Fibroblast of peridontal ligament (primary cell): Measurements from ENCODE around the gene FRS2.
A peak's percentile ranks its signal among the peaks of the same experiment; 100 is the strongest.

Experiments
- DNase-seq: peaks from one replicate; pipeline ENCODE4 v3.0.0-alpha.2; 2010; ENCODE audit errors: extremely low read depth

The FRS2 gene

GRCh38 chr12:69501154-69501895 is 31.1 kb downstream of the FRS2 start:
- DNase-seq = peak; percentile 46

- DNase-seq = no peak
These were observed 32.3 kb downstream of the FRS2 start for GRCh38 chr12:69502345-69503081.

GRCh38 chr12:69508091-69508490 is 37.9 kb downstream of the FRS2 start:
- DNase-seq = no peak

GRCh38 chr12:69508621-69509020 is 38.4 kb downstream of the FRS2 start:
- no peak for DNase-seq

GRCh38 chr12:69509308-69509736 is 39.1 kb downstream of the FRS2 start:
- DNase-seq = no peak

- DNase-seq = no peak
These were observed 40.0 kb downstream of the FRS2 start for GRCh38 chr12:69509904-69510827.

GRCh38 chr12:69511016-69511415 is 40.8 kb downstream of the FRS2 start:
- DNase-seq = no peak

- DNase-seq = no peak
These were observed 41.5 kb downstream of the FRS2 start for GRCh38 chr12:69511469-69512267.

GRCh38 chr12:69512820-69513219 is 42.6 kb downstream of the FRS2 start:
- no peak for DNase-seq

- no peak for DNase-seq
These were observed 43.1 kb downstream of the FRS2 start for GRCh38 chr12:69513297-69513696.

GRCh38 chr12:69514111-69514510 is 43.9 kb downstream of the FRS2 start:
- no peak for DNase-seq

GRCh38 chr12:69514845-69515244 is 44.7 kb downstream of the FRS2 start:
- DNase-seq = no peak

GRCh38 chr12:69515394-69515930 is 45.3 kb downstream of the FRS2 start:
- no peak for DNase-seq

- no peak for DNase-seq
These were observed 46.8 kb downstream of the FRS2 start for GRCh38 chr12:69516950-69517349.

GRCh38 chr12:69517406-69517805 is 47.2 kb downstream of the FRS2 start:
- DNase-seq = no peak

- DNase-seq = no peak
These were observed 49.7 kb downstream of the FRS2 start for GRCh38 chr12:69519871-69520270.

GRCh38 chr12:69523433-69524330 is 53.5 kb downstream of the FRS2 start:
- no peak for DNase-seq

GRCh38 chr12:69524331-69524630 is 54.1 kb downstream of the FRS2 start:
- no peak for DNase-seq

- DNase-seq = no peak
These were observed 54.7 kb downstream of the FRS2 start for GRCh38 chr12:69524755-69525469.
